ENCODE data around the gene CD101. TPM values are rescaled to one million over a fixed set of nuclear protein-coding genes. Genes with fewer than 3 reads are reported as not detected.

The CD101 gene
- total RNA-seq, 4 donors from 2014 or later: under 0.01 to 2.9 (median 0.59) TPM; not detected in 1

- TF ChIP-seq EP300 (IDR thresholded peaks at IDR 0.05): no peak
- no peak for TF ChIP-seq CTCF (IDR thresholded peaks at IDR 0.05)
- TF ChIP-seq POLR2A (IDR thresholded peaks at IDR 0.05): no peak
- no peaks in the 10 kb centered on the region for H3K9me3 ChIP-seq
- H3K27me3 ChIP-seq: no peaks in the 10 kb centered on the region
- H3K4me3 ChIP-seq: no peak overlapping the region
- H3K4me1 ChIP-seq: no peaks in the 10 kb centered on the region
- no peak overlapping the region for H3K27ac ChIP-seq
- no peak for DNase-seq (ENCODE audit: low spot score in 2 of 2)
- H3K36me3 ChIP-seq: no peaks in the 10 kb centered on the region
- WGBS, 2 donors: 86 to 94% methylated on average over 2 of the region's 2 CpGs
These were observed 6.1 kb downstream of the CD101 start for GRCh38 chr1:117007719-117008013.

- TF ChIP-seq CTCF (IDR thresholded peaks at IDR 0.05) (no peak), POLR2A (IDR thresholded peaks at IDR 0.05) (no peak), EP300 (IDR thresholded peaks at IDR 0.05) (no peak)
- 43 to 45% methylated on average over 2 of the region's 2 CpGs for WGBS, 2 donors
- no peak for DNase-seq (ENCODE audit: low spot score in 2 of 2)
These were observed 7.1 kb downstream of the CD101 start for GRCh38 chr1:117008656-117009055.

GRCh38 chr1:117009132-117009531 lies 7.6 kb downstream of the CD101 start:
- no peak overlapping the region for H3K4me3 ChIP-seq
- no peaks in the 10 kb centered on the region for H3K36me3 ChIP-seq
- no peaks in the 10 kb centered on the region for H3K9me3 ChIP-seq
- no peaks in the 10 kb centered on the region for H3K4me1 ChIP-seq
- no peak for DNase-seq (ENCODE audit: low spot score in 2 of 2)
- WGBS, 2 donors: 55 to 63% methylated on average over 3 of the region's 3 CpGs
- H3K27me3 ChIP-seq: no peaks in the 10 kb centered on the region
- H3K27ac ChIP-seq: no peak overlapping the region
- no peak for TF ChIP-seq CTCF (IDR thresholded peaks at IDR 0.05)
- peak in 1 of 2 donors; percentile 19 for TF ChIP-seq EP300 (IDR thresholded peaks at IDR 0.05)

More at GRCh38 chr1:117008656-117009055, 7.1 kb downstream of the CD101 start:
- H3K27ac ChIP-seq: no peak overlapping the region
- no peaks in the 10 kb centered on the region for H3K4me1 ChIP-seq
- no peaks in the 10 kb centered on the region for H3K27me3 ChIP-seq
- no peaks in the 10 kb centered on the region for H3K9me3 ChIP-seq
- no peak overlapping the region for H3K4me3 ChIP-seq
- no peaks in the 10 kb centered on the region for H3K36me3 ChIP-seq

GRCh38 chr1:117010310-117010969 lies 8.9 kb downstream of the CD101 start:
- 95 to 97% methylated on average over 3 of the region's 3 CpGs for WGBS, 2 donors
- H3K27ac ChIP-seq: no peak overlapping the region
- no peaks in the 10 kb centered on the region for H3K4me1 ChIP-seq
- no peak for TF ChIP-seq EP300 (IDR thresholded peaks at IDR 0.05)
- TF ChIP-seq POLR2A (IDR thresholded peaks at IDR 0.05): no peak
- TF ChIP-seq CTCF (IDR thresholded peaks at IDR 0.05): no peak
- H3K9me3 ChIP-seq: no peaks in the 10 kb centered on the region
- H3K4me3 ChIP-seq: no peak overlapping the region
- H3K36me3 ChIP-seq: no peaks in the 10 kb centered on the region
- H3K27me3 ChIP-seq: no peaks in the 10 kb centered on the region
- DNase-seq (ENCODE audit: low spot score in 2 of 2): no peak

GRCh38 chr1:117011334-117011733 lies 9.8 kb downstream of the CD101 start:
- Histone ChIP-seq H3K27me3 (no peaks in the 10 kb centered on the region), H3K4me3 (no peak overlapping the region), H3K4me1 (no peaks in the 10 kb centered on the region), H3K36me3 (no peaks in the 10 kb centered on the region), H3K27ac (no peak overlapping the region), H3K9me3 (no peaks in the 10 kb centered on the region)
- WGBS, 2 donors: 97 to 99% methylated on average over 3 of the region's 3 CpGs
- TF ChIP-seq POLR2A (IDR thresholded peaks at IDR 0.05): no peak
- DNase-seq (ENCODE audit: low spot score in 2 of 2): no peak
